ES-I3 (cell line): ENCODE results near the gene FIBP.

Experiments
- H3K36me3 ChIP-seq: 2 replicates; pipeline ENCODE4 v1.6.1; 2013; ENCODE audit warnings: mild to moderate bottlenecking, low read length, control low read depth, moderate library complexity; ENCODE audit not compliant: insufficient read depth
- H3K4me1 ChIP-seq: 2 replicates; pipeline ENCODE4 v1.6.1; 2013; ENCODE audit warnings: mild to moderate bottlenecking, control low read depth, low read length; ENCODE audit not compliant: insufficient read depth
- H3K9ac ChIP-seq: 2 replicates; pipeline ENCODE4 v1.6.1; 2013; ENCODE audit warnings: low read depth, mild to moderate bottlenecking, low read length, moderate library complexity
- H3K9me3 ChIP-seq: 2 replicates; pipeline ENCODE4 v1.6.1; 2013; ENCODE audit warnings: mild to moderate bottlenecking, low read length, moderate library complexity; ENCODE audit not compliant: control insufficient read depth, insufficient read depth

FIBP gene

DNA sequence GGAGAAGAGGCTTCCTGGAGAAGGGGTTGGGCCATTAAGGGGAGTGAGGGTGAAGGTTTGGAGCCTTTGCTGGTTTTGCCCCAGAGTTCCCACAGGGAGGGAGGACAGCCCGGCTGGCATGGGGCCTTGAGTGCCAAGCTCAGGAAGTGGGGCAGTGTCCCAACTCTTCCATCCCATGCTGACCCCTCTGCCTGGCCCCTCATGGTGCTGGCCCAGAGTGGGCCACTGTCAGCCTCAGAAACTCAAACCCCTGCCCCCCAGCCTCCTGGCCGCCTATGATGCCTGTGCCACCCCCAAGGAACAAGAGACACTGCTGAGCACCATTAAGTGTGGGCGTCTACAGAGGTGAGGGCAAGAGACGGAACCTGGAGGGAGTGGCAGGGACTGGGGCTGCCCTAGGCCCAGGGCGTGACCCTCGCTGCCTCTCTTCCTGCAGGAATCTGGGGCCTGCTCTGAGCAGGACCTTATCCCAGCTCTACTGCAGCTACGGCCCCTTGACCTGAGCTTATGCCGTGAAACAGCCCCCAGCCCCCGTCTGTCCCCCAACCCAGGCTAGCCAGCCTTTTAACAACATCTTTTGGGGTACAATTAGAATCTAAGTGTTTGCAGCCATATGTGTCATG is 22.6 kb downstream of the FIBP start:
- Histone ChIP-seq H3K9me3 (no peaks in the 10 kb centered on the region), H3K9ac (no peak overlapping the region), H3K36me3 (peaks cover 12% of the 10 kb centered on the region), H3K4me1 (no peaks in the 10 kb centered on the region; the same call in 1 of the 2 replicates)

DNA sequence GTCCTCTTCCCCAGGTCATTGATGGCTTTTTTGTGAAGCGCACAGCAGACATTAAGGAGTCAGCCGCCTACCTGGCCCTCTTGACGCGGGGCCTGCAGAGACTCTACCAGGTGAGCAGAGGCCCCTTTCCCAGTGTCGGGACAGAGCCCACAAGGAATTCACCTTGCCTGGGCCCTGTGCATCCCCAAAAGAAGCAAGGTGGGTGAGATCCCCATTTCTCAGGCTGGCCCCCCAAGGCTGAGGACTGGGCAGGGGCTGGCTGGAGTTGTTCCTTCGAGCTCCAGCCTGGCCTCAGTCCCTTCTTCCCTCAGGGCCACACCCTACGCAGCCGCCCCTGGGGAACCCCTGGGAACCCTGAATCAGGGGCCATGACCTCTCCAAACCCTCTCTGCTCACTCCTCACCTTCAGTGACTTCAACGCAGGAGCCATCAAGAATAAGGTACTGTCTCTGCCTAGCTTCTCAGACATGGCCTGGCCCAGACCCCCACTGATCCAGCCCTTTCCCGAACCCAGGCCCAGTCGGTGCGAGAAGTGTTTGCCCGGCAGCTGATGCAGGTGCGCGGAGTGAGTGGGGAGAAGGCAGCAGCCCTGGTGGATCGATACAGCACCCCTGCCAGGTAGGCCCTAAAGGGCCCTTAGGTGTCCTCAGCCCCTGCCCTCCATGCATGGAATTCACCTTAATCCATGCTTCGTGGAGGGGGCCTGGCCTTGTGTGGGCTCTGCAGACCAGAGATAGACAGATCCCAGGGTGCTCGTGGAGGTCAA is 23.4 kb downstream of the FIBP start:
- H3K4me1 ChIP-seq: no peaks in the 10 kb centered on the region; the same call in 1 of the 2 replicates
- H3K9me3 ChIP-seq: no peaks in the 10 kb centered on the region
- no peak overlapping the region for H3K9ac ChIP-seq
- peaks cover 12% of the 10 kb centered on the region for H3K36me3 ChIP-seq

DNA sequence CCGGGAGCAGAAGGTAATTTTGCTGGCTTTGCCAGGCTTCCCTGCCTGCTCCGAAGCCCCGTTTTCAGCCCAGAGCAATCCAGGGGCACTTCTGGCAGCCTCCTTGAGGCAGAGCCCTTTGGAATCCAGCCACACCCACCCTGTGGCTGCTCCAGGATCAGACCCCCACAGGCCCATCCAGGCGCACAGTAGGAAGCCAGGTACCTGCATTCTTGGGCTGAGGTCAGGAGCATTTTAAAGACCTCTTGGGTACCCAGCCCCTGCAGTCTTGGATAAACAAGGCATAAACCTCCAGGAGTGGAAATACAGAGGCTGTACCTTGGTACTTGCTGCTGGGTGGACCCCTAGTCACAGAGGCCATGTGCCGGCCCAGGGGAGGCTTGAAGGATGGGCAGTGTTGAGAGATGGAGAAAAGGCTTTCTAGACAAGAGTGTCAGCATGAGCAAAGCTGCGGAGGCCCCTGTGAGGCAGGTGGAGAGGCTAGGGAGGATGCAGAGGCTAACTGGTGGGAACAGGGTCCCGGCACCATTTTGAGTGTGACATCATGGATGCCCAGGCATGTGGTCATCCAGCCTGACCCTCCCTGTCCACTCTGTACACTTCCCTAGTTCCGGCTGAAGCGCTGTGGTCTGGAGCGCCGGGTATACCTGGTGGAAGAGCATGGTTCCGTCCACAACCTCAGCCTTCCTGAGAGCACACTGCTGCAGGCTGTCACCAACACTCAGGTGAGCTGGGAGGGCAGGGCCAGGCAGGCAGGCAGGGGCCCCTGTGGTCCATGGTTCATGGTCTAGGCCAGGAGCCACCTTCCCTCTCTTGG is 24.2 kb downstream of the FIBP start:
- Histone ChIP-seq H3K4me1 (no peaks in the 10 kb centered on the region; the same call in 1 of the 2 replicates), H3K9me3 (no peaks in the 10 kb centered on the region), H3K9ac (no peak overlapping the region), H3K36me3 (peaks cover 8% of the 10 kb centered on the region)

DNA sequence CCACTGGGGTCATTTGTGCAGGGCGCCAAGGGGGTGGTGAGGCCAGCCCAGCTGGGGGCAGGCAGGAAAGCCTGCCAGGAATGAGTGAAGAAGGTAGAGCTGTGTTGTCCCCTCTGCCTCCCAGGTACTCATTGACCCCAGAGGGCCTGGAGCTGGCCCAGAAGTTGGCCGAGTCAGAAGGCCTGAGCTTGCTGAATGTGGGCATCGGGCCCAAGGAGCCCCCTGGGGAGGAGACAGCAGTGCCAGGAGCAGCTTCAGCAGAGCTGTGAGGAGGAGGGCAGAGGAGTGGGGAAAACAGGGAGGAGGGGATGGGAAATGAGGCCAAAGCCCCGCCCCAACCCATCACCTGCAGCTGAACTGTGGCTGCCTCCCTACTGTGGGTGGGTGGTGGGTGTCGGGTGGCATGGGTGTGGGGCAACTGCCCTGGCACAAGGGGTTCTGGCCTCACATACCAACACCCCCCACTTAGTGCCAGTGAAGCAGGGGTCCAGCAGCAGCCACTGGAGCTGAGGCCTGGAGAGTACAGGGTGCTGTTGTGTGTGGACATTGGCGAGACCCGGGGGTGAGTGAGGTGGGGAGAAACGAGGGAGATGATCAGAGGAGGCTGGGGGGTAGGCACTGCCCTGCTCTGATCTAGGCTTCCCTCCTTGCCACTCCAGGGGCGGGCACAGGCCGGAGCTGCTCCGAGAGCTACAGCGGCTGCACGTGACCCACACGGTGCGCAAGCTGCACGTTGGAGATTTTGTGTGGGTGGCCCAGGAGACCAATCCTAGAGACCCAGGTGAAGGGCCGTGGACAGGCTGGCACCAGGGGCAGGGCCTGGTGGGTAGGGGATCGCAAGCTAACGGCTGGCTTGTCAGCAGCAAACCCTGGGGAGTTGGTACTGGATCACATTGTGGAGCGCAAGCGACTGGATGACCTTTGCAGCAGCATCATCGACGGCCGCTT is 25.1 kb downstream of the FIBP start:
- H3K4me1 ChIP-seq: no peaks in the 10 kb centered on the region; the same call in 1 of the 2 replicates
- H3K9ac ChIP-seq: no peak overlapping the region
- peaks cover 7% of the 10 kb centered on the region for H3K36me3 ChIP-seq
- no peaks in the 10 kb centered on the region for H3K9me3 ChIP-seq

DNA sequence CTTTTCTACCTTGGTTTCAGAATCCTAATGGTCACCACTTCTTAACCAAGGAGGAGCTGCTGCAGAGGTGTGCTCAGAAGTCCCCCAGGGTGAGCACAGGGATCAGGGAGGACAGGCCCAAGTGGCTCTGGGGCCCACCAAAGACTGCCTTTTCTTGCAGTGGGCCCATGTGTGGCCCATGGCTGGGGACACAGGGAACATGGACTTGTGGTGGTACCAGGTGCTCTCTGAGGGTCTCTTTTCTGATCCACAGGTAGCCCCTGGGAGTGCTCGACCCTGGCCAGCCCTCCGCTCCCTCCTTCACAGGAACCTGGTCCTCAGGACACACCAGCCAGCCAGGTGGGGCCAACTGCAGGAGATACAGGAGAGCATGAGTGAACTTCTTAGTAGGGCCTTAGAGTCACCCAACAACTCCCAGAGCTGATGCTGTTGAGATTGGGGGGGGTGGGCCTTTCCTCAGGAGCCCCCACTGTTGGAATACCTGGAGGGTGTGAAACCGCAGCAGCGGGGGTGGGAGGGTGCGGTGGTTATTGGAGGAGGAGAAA is 26.0 kb downstream of the FIBP start:
- Histone ChIP-seq H3K36me3 (peaks cover 7% of the 10 kb centered on the region), H3K4me1 (no peaks in the 10 kb centered on the region; the same call in 1 of the 2 replicates), H3K9ac (no peak overlapping the region)

DNA sequence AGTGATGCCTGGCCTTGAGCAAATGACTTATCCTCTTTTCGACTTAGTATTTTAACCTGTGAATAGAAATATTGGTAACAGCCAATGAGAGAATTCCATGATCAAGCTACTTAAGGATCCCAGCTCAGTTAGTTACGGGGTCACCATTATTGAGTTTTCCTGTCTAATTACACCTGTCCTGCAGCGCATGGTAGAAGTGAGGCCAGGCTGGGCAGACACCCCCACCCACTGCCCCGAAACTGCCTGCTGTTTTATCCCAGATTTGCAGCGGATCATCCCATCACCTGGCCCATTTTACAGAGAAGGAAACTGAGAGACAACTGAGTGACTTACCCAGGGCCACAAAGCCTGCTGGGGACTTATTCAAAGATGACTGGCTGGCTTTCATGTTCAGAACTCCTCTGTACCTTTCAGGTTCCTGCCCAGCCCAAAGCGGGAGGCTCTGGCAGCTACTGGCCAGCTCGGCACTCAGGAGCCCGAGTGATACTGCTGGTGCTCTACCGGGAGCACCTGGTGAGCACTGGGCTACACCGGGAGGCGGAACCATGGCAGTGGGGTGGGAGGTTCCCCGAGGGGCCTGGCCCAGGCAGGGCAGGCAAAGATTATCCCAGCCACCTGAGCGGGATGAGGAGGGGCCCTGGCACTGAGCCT is 26.6 kb downstream of the FIBP start:
- Histone ChIP-seq H3K36me3 (peaks cover 7% of the 10 kb centered on the region), H3K4me1 (no peaks in the 10 kb centered on the region; the same call in 1 of the 2 replicates), H3K9me3 (no peaks in the 10 kb centered on the region), H3K9ac (peak overlapping the region; percentile 88)

More for the DNA sequence above, 26.0 kb downstream of the FIBP start:
- no peaks in the 10 kb centered on the region for H3K9me3 ChIP-seq

DNA sequence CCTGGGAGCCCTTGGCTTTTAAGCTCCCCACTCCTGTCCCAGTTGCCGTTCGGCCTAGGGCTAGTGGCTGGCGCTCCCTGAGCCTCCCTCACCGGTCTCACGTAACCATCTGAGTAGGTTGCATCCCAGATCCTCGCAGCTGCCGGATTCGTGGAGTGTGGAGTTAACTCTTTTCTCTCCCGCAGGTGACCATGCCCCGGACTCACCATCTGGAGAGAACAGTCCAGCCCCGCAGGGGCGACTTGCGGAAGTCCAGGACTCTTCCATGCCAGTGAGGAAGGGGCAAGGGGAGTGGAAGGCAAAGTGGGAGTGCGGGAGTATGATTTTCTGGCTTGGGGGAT is 27.1 kb downstream of the FIBP start:
- H3K9ac ChIP-seq: peak overlapping the region; percentile 88
- H3K4me1 ChIP-seq: no peaks in the 10 kb centered on the region; the same call in 1 of the 2 replicates
- H3K9me3 ChIP-seq: no peaks in the 10 kb centered on the region
- peaks cover 8% of the 10 kb centered on the region for H3K36me3 ChIP-seq

DNA sequence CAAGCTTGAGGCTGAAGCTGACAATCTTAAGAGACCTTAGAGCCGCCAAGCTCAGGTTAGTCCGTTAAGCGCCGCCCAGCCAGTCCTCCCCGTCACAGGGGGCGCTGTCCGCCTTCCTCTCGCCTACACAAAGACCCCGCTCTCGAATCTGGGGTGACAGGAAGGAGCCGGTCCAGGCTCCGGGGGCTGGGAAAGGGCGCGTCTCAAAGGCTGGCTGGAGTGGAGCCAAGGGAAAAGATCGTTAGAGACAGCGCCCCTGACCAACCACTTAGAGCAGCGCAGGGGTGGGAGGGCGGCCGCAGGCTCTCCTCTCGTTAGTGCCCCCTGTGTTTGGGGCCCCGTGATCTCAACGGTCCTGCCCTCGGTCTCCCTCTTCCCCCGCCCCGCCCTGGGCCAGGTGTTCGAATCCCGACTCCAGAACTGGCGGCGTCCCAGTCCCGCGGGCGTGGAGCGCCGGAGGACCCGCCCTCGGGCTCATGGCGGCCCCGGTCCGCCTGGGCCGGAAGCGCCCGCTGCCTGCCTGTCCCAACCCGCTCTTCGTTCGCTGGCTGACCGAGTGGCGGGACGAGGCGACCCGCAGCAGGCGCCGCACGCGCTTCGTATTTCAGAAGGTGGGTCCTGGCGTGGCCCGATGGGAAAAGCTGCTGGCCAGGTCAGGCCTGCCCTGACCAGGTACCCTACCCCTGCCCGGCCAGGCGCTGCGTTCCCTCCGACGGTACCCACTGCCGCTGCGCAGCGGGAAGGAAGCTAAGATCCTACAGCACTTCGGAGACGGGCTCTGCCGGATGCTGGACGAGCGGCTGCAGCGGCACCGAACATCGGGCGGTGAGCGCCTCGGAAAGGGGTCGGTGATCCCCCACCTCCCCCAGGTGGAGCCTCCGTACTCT is 27.8 kb downstream of the FIBP start, which contains the start of gene MUS81:
Gene MUS81 (plus strand): TSS at position 156 of the 887 bp plus-strand sequence. CDS start 321 bp downstream, at position 477.
- H3K36me3 ChIP-seq: peaks cover 14% of the 10 kb centered on the region
- no peaks in the 10 kb centered on the region for H3K9me3 ChIP-seq
- H3K4me1 ChIP-seq: no peaks in the 10 kb centered on the region; the same call in 1 of the 2 replicates
- peak within 1 kb of the TSS; percentile 88 for H3K9ac ChIP-seq

DNA sequence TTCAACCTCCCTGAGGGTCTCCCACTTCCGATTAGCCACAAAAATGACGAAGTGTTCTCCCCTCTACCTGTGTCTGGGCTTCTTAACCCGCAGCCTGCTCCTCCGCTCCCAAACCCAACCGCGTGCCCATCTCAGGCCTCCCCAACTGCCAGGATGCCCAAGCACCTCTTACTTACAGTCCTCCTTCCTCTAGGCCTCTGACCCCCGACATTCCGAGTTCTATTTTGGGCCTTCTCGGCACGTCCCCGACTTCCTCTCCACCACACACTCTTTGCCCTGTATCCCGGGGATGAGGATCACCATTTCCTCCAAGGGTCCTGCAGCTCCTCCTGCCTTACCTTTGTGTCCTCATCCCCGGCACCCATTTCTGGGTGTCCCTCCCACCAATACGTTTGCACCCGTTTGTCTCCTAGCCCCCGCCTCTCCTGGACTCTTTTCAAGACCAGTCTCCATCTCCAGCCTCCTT is 28.4 kb downstream of the FIBP start:
- H3K9ac ChIP-seq: peak overlapping the region; percentile 88
- H3K9me3 ChIP-seq: no peaks in the 10 kb centered on the region
- H3K36me3 ChIP-seq: peaks cover 16% of the 10 kb centered on the region
- H3K4me1 ChIP-seq: no peaks in the 10 kb centered on the region; the same call in 1 of the 2 replicates

DNA sequence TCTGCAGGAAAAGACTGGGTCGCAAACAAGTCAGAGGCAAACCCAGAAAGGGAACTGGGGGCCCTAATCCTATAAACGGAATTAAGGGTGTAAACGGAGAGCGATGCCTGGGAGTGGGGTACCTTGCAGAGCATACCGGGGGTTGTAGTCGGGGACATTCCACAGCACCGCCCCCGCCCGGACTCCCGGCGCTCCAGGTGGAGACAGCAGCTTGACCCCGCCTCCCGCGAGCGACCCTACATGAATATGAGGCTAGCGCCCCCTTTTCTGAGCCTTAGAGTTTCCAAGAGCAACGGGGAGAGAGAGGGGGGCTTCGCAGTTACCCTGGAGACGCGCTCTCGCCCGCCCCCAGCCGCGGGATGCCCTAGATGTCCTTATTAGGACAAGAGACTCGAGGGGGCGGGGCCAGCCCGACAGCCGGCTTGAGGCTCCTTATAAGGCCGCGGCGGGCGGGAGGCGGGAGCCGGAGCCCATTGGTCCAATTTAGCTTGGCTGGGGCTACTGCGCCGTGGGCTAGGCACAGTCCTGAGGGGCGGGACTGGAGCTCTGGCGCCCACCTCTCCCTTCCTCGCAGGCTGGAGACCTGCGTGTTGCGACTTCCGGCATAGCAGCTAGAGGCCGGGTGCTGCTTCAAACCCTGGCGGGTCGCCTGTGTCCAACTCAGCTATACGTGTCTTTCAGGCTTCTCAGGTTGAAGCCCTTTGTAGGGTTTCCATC is 29.0 kb downstream of the FIBP start:
- peak overlapping the region; percentile 88 for H3K9ac ChIP-seq
- peaks cover 18% of the 10 kb centered on the region for H3K36me3 ChIP-seq
- H3K4me1 ChIP-seq: no peaks in the 10 kb centered on the region; the same call in 1 of the 2 replicates
- no peaks in the 10 kb centered on the region for H3K9me3 ChIP-seq

DNA sequence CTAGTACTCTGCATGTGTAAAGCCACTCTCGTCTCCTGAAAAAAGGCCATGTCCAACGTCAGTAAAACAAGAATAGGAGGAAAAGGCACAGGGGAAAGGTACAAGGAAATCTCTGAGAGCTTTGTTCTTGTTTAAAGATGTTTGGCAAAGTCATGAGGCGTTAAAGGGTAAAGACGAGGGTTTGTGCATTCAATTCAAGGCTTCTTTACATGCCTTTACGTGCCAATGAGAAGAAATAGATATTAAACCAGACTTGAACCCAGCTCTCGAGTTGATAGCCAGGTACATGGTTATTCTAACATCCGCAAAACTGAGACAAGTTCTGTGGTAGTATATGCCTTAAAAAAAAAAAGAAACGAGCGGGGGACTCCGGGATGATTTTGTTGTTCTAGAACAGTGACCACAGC is 29.6 kb downstream of the FIBP start:
- H3K36me3 ChIP-seq: peaks cover 16% of the 10 kb centered on the region
- H3K9ac ChIP-seq: peak overlapping the region; percentile 57
- no peaks in the 10 kb centered on the region; the same call in 1 of the 2 replicates for H3K4me1 ChIP-seq
- no peaks in the 10 kb centered on the region for H3K9me3 ChIP-seq
